Peyer's patch (tissue), 4 donors: ENCODE data around the gene CDC42SE2.

Experiments
- POLR2A ChIP-seq, 2 donors: fragments of 450-650 bp; IDR thresholded peaks; one replicate each; pipeline ENCODE4 v1.5.1; 2017; ENCODE audit warnings: antibody characterized with exemption in 2 of 2, mild to moderate bottlenecking in 2 of 2, moderate library complexity in 2 of 2
- TF ChIP-seq, protein P1 (sequence below), 6 experiments: fragments of 450-650 bp in 4 of 6; fragments of 200-600 bp in 2 of 6; sonication (generic) in 1 of 6; IDR thresholded peaks; one replicate each; pipeline ENCODE4 v1.5.1; 2017 to 2019; ENCODE audit warnings: antibody characterized with exemption in 6 of 6, mild to moderate bottlenecking in 3 of 6, moderate library complexity in 1 of 6

DNA sequence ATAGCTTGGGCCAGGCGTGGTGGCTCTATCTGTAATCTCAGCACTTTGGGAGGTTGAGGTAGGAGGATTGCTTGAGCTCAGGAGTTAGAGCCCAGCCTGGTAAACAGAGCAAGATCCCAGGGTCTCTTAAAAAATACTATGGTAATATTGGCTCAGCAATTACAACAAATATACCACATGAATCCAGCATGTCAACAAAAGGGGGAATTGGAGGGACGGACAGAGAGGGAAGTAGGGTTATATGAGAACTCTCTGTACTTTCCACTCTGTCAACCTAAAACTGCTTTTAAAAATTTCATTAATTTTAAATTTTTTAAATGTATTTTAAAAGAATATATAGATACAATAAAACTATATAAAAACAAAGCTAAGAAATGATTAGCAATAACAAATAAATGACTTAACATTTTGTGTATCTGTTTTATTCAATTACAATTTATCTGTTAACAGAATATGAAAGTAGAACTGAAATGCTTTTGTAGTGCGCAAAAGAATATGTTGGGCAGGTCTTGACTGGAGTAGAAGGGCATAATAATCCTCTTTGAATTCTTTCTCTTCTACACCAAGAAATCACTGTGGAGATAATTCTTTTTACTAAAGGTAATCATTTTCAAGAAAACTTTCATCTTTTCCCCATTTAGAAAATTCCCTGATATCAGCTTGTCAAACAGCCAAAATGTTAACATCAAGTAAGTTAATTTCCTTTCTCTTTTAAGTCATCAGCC lies 12.9 kb upstream of the CDC42SE2 start:
- TF ChIP-seq, protein P1, sequence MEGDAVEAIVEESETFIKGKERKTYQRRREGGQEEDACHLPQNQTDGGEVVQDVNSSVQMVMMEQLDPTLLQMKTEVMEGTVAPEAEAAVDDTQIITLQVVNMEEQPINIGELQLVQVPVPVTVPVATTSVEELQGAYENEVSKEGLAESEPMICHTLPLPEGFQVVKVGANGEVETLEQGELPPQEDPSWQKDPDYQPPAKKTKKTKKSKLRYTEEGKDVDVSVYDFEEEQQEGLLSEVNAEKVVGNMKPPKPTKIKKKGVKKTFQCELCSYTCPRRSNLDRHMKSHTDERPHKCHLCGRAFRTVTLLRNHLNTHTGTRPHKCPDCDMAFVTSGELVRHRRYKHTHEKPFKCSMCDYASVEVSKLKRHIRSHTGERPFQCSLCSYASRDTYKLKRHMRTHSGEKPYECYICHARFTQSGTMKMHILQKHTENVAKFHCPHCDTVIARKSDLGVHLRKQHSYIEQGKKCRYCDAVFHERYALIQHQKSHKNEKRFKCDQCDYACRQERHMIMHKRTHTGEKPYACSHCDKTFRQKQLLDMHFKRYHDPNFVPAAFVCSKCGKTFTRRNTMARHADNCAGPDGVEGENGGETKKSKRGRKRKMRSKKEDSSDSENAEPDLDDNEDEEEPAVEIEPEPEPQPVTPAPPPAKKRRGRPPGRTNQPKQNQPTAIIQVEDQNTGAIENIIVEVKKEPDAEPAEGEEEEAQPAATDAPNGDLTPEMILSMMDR (IDR thresholded peaks at IDR 0.05): no peak
- no peak for TF ChIP-seq POLR2A (IDR thresholded peaks at IDR 0.05)
